Thoracic aorta (tissue), 2 donors: Measurements from ENCODE around the gene KCNH6. TPM values are rescaled to one million over a fixed set of nuclear protein-coding genes. Genes with fewer than 3 reads are reported as not detected.

Source experiments
- ATAC-seq: fragments of 150-250 bp; one replicate; pipeline ENCODE4 v1.8.0; 2017; ENCODE audit warnings: low read depth; ENCODE audit not compliant: insufficient number of reproducible peaks, low FRiP score
- DNase-seq: peaks from one replicate; pipeline ENCODE4 v3.0.0-alpha.2; 2020; ENCODE audit warnings: low spot score
- H3K27ac ChIP-seq, 2 donors: fragments of 200-600 bp; sonication (generic); 1 replicate in 1 of 2; 2 replicates in 1 of 2; pipeline ENCODE4 v1.5.1; 2016; ENCODE audit warnings: mild to moderate bottlenecking in 2 of 2, moderate library complexity in 2 of 2
- H3K27me3 ChIP-seq: fragments of 200-600 bp; sonication (generic); replicated peaks from 2 replicates; pipeline ENCODE4 v1.6.0; 2016; ENCODE audit warnings: mild to moderate bottlenecking; ENCODE audit not compliant: insufficient read depth
- H3K36me3 ChIP-seq: fragments of 200-600 bp; sonication (generic); one replicate; pipeline ENCODE4 v1.5.1; 2016
- H3K4me1 ChIP-seq, 2 donors: fragments of 200-600 bp; sonication (generic); 1 replicate in 1 of 2; 2 replicates in 1 of 2; pipeline versions ENCODE4 v1.5.1 to v1.6.0; 2016; ENCODE audit warnings: low read depth in 2 of 2, mild to moderate bottlenecking in 1 of 2; ENCODE audit not compliant: control insufficient read depth in 1 of 2
- H3K4me3 ChIP-seq: fragments of 200-600 bp; sonication (generic); 2 replicates; pipeline ENCODE4 v1.5.1; 2016; ENCODE audit warnings: mild to moderate bottlenecking
- H3K9me3 ChIP-seq: fragments of 200-600 bp; sonication (generic); 2 replicates; pipeline ENCODE4 v1.5.1; 2016
- CTCF ChIP-seq: fragments of 200-600 bp; sonication (generic); IDR thresholded peaks from one replicate; pipeline ENCODE4 v1.5.1; 2019; ENCODE audit warnings: antibody characterized with exemption
- total RNA-seq, 2 donors: library from RNA; depleted of rRNA; stranded (reverse); fragments of >200 nt; gene quantifications; one replicate each; pipeline versions ENCODE4 v1.1.0 to v1.2.3, GENCODE V29; 2016

The KCNH6 gene
- total RNA-seq, 2 donors from 2014 or later: not detected

- DNase-seq (no peak), ATAC-seq (no peak)
- no peaks in the 10 kb centered on the region for H3K36me3 ChIP-seq
- H3K4me3 ChIP-seq: no peak overlapping the region
- peaks cover 10 to 11% of the 10 kb centered on the region in 2 donors for H3K4me1 ChIP-seq
- H3K9me3 ChIP-seq: no peaks in the 10 kb centered on the region
- H3K27ac ChIP-seq: no peak overlapping the region
- H3K27me3 ChIP-seq: no peaks in the 10 kb centered on the region
- no peak for TF ChIP-seq CTCF
Measured at GRCh38 chr17:63546308-63547082, 23.3 kb downstream of the KCNH6 start.

- Histone ChIP-seq H3K4me1 (peaks cover 13 to 17% of the 10 kb centered on the region in 2 donors), H3K27ac (no peak overlapping the region), H3K36me3 (no peaks in the 10 kb centered on the region), H3K27me3 (no peaks in the 10 kb centered on the region), H3K4me3 (no peak overlapping the region), H3K9me3 (no peaks in the 10 kb centered on the region)
- ATAC-seq (no peak), DNase-seq (no peak)
- no peak for TF ChIP-seq CTCF
Measured at GRCh38 chr17:63547083-63547523, 23.9 kb downstream of the KCNH6 start.

DNA sequence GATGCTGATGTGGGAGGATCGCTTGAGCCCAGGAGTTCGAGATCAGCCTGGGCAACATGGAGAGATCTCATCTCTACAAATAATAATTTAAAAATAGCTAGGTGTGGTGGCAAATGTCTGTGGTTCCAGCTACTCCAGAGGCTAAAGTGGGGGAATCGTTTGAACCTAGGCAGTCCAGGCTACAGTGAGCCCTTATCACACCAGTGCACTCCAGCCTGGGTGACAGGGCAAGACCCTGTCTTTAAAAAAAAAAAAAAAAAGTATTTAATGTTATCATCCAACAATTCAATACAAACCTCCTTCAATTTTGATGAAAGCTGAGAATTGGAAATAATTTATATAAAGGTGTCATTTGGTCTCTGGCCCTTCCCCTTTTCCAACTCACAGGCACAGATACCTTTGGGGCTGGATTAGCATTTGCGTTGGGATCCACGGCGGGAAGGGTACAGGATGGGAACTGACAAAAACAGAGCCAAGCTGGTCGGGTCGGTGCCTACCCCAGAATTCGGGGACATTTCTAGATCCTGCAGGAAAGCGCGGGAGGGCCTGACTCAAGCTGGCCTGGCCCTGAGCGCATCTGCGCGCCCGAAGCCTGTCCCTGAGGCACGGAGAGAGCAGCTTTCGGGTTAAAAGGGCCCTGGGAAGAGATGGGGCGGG, 26.3 kb downstream of the KCNH6 start:
- no peaks in the 10 kb centered on the region for H3K27me3 ChIP-seq
- no peak for TF ChIP-seq CTCF
- H3K9me3 ChIP-seq: no peaks in the 10 kb centered on the region
- peak overlapping the region; percentile 100 for H3K4me3 ChIP-seq
- no peak for ATAC-seq
- peak overlapping the region; percentile 83 to 91 for H3K27ac ChIP-seq
- no peak for DNase-seq
- no peaks in the 10 kb centered on the region for H3K36me3 ChIP-seq
- H3K4me1 ChIP-seq: peaks cover 21 to 38% of the 10 kb centered on the region in 2 donors

GRCh38 chr17:63549946-63550816, 27.0 kb downstream of the KCNH6 start, which contains the start of gene DCAF7:
TSS of gene DCAF7 (plus strand) at chr17:63550477. CDS start at chr17:63550678, 201 bp downstream.
- peak; percentile 98 for ATAC-seq
- Histone ChIP-seq H3K27ac (peak within 1 kb of the TSS; percentile 89 to 91), H3K36me3 (no peaks in the 10 kb centered on the region), H3K4me1 (peaks cover 21 to 46% of the 10 kb centered on the region in 2 donors), H3K4me3 (peak within 1 kb of the TSS; percentile 100), H3K9me3 (no peaks in the 10 kb centered on the region), H3K27me3 (no peaks in the 10 kb centered on the region)
- peak; percentile 99 for DNase-seq
- TF ChIP-seq CTCF: no peak
